Left renal pelvis (tissue), 4 donors: ENCODE measurements around the gene OR1N1. TPM values are rescaled to one million over a fixed set of nuclear protein-coding genes. Genes with fewer than 3 reads are reported as not detected.

Source experiments
- polyA plus RNA-seq, 4 donors: library from polyadenylated mRNA; unstranded; fragments of 120-200 nt; gene quantifications; one replicate each; pipeline ENCODE4 v1.2.1, GENCODE V29; 2013; ENCODE audit not compliant: insufficient read length in 4 of 4

Gene OR1N1
- polyA plus RNA-seq, 4 donors: not detected

Other genes starting within 250 kb of the OR1N1 start
- 1 to 10 TPM; 3.2 to 6.7 (median 6.2) TPM for gene PTGS1, start 156.3 kb downstream of the OR1N1 start, polyA plus RNA-seq
- not detected for gene OR1J1, start 49.4 kb downstream of the OR1N1 start, polyA plus RNA-seq
- not detected for gene OR1J2, start 16.5 kb downstream of the OR1N1 start, polyA plus RNA-seq
- not detected for gene OR1J4, start 8.2 kb downstream of the OR1N1 start, polyA plus RNA-seq
- not detected for gene OR1N2, start 25.8 kb upstream of the OR1N1 start, polyA plus RNA-seq
- gene OR1L8, start 56.1 kb upstream of the OR1N1 start, polyA plus RNA-seq: under 1 TPM; 0.11 to 0.30 (median 0.20) TPM
- gene OR1Q1, start 87.4 kb upstream of the OR1N1 start, polyA plus RNA-seq: not detected
- gene OR1B1, start 130.3 kb upstream of the OR1N1 start, polyA plus RNA-seq: not detected
- gene OR1L1, start 134.4 kb upstream of the OR1N1 start, polyA plus RNA-seq: not detected
- gene OR1L3, start 147.8 kb upstream of the OR1N1 start, polyA plus RNA-seq: not detected
- gene OR1L4, start 196.7 kb upstream of the OR1N1 start, polyA plus RNA-seq: not detected
- gene OR1L6, start 215.0 kb upstream of the OR1N1 start, polyA plus RNA-seq: not detected